ENCODE results near the gene PPARG.
"Not testable (repeated sequence)": the region's sequence is repeated elsewhere in the genome, so short reads cannot be mapped to it uniquely, and the experiment has no call there.

The PPARG gene

GRCh38 chr3:12383218-12383617, 94.3 kb downstream of the PPARG start:
- no peak for DNase-seq

GRCh38 chr3:12384451-12385233, 95.8 kb downstream of the PPARG start:
- no peak for DNase-seq

GRCh38 chr3:12386514-12387291, 97.8 kb downstream of the PPARG start:
- not testable (repeated sequence) for DNase-seq

DNA sequence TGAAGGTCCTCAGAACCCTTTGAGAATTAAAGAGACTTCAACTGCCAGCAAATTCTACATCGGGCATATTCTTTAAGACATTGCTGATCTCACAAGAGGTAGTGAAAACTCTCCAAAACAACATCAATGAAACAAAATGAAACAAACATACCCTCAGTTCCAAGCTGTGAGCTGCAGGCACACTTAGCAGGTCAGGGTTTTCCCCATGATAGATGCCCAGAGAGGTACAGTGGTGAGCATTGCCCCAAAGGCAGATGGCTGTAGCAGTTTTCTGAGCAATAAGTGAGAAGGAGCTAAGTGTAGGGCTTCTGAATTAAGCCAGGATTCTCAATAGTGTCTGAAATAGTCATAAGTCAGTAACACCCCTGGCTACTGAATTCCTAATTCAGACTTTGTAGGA, 99.3 kb downstream of the PPARG start:
- no peak for DNase-seq

GRCh38 chr3:12392101-12392878, 103.4 kb downstream of the PPARG start:
- DNase-seq, result no peak

DNA sequence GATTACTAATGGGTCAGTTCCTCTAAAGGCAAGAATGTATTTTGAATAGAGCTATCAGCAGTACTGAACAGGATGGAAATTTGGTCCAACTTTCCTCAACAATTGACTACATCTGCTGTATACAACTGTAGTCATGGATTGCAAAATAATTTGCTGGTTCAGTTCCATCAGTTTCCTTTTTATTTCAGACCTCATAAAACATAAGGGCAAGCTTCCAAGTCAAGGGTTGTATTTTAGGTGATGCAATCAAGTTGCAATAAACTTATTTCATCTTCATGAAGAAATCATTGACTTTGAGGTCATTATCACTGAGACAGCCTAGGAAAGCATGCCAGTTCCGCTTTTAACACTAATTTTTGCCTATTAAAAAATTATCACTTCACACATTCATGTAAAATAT, 105.0 kb downstream of the PPARG start:
- peak; percentile 86 to 98 for DNase-seq

DNA sequence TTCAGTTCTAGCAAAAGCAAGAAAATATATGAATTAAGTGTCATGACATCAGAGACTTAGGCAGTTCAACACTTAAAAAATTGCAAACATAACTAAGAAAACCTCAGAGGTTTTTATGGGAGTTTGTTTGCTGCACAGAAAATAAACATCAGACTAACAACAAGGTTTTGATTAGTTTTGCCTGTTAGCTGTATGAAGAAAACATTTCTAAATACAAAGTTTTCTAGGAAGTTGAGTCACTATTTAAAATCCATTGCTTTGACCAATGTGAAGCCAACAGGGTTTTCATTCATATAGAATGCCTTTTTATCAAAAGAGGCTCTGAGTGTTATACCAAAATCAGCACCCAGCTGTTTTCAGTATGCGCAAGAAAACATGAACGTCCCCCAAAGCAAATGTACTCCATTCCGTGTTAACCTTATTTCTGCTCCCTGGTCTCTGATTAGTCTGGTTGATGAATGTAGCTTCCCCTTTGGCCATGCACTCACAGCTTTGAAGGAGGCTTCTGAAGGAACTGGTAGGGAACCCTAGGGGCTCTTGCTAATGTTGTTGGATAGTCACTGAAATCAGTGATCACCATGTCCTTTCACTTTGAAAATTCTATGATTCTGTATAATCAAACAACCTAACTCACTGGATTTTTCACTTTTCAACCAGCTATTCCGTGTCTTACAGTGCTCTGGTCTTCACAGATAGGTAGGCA, 105.8 kb downstream of the PPARG start:
- peak; percentile 48 to 56 for DNase-seq

GRCh38 chr3:12395349-12396012, 106.6 kb downstream of the PPARG start:
- peak; percentile 27 to 36 for DNase-seq

DNA sequence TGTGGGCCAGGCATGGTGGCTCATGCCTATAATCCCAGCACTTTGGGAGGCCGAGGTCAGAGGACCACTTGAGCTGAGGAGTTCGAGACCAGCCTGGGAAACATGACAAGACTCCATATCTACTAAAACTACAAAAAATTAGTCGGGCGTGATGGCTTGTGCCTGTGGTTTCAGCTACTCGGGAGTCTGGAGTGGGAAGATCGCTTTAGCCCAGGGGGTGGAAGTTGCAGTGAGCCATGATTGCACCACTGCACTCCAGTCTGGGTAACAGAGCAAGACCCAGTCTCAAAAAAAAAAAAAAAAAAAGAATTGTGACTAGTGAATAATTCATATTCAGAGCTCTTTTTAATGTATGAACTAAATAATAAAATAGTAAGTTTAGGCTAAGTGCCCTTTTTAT, 107.6 kb downstream of the PPARG start:
- DNase-seq, result peak; percentile 48 to 76

DNA sequence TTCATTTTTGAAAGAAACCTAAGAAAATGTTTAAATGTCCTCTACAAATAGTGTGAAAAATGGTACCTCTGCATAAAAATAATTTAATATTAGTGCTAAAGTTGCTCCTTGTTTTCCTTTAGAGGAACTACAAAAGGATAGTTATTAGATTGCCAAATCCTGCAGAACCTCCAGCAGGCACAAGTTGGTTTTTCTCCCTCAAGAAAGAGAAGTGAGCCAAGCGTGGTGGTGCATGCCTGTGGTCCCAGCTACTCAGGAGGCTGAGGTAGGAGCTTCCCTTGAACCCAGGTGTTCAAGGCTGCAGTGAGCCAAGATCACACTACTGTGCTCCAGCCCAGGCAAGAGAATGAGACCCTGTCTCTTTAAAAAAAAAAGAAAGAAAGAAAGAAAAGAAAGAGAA, 110.4 kb downstream of the PPARG start:
- peak; percentile 67 to 70 for DNase-seq

DNA sequence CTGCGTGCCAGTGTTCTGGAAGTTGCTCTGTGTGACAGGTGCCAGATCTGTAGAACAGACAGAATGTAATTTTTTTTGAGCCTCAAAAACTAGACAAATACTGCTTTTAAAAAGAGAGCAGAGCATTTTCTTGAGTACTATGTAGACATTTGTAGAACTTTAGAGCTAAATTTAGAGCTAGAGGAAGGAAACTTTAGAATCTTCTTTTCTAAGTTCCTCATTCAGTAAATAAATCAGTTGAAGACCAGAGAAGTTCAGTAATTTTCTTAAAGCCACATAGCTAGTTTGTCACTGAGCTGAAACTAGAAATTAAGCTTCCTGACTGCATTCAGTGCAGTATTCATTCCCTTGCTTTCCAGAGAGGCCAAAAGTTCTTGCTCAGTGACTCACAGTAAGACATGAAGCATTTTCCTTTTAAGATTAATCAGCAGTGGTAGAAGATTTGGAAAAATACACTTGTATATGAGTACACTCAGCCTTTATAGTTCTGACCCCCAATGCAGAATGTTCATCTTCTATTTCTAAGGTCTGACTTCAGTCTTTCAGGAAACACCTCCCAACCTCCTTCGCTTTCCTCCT, 111.8 kb downstream of the PPARG start:
- DNase-seq, result peak in 1 of 2 donors; percentile 64

DNA sequence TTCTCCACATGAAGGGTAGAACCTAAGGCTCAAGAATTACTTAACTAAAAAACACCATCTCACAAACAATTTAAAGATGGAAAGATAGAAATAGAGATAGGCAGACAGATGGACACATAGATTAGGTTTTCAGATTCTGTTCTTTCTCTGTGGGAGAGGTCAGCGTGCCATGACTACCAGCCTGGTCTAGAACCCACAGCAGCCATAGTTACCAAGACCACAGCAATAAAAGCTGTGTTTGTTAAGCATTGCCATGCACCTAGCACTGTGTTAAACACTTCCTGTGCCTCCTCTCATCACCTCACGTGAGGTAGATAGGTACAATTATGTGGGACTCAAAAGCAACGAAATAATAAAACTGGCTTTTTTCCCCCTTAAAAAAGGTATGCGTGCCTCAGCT, 112.3 kb downstream of the PPARG start:
- no peak for DNase-seq

- DNase-seq, result peak; percentile 97 to 99
These were observed 116.8 kb downstream of the PPARG start for GRCh38 chr3:12405432-12406272.

GRCh38 chr3:12408984-12409683, 120.3 kb downstream of the PPARG start:
- no peak for DNase-seq

DNA sequence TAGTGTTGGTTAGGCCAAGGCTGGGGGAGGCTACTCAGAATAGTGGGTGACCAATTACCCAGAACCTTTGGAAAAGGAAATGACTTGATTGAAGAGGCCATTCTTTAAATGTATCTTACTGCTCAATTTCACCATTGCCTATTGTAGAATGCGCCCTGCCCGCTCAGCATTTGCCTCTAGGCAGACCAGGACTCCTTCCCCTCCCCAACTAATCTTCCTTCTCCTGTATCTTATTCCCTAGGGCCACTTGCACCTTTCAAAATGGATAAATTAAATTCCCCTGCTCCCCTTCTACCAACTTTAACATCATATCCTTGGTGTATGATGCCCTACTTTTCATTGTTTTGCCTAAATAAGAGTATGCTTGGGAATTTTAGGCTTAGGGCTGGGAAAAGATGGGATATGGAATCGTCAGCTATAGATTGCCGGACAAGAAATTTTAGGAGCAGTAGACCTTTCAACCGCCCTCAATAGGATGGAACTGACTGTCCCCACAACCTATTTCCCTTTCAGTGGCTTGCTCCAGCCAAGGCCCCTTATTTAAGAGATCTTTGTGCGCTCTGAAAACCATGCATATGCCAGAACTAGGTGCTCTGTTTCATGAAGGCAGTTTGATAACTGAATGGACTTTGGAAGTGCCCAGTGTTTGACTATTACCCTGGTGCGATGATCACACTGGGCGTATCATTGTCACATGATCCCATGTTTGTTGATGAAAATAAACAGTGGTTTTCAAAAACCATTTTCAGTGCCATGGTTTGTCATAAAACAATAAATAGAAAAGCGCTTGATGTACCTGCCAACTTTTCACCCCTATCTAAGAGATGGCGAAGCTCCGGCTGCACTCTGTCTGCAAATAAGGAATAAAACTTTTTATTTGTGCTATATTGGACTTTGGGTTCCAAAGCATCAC, 121.1 kb downstream of the PPARG start:
- DNase-seq, result peak in 1 of 2 donors; percentile 39

GRCh38 chr3:12413721-12414255, 124.9 kb downstream of the PPARG start:
- DNase-seq, result peak; percentile 42 to 62

DNA sequence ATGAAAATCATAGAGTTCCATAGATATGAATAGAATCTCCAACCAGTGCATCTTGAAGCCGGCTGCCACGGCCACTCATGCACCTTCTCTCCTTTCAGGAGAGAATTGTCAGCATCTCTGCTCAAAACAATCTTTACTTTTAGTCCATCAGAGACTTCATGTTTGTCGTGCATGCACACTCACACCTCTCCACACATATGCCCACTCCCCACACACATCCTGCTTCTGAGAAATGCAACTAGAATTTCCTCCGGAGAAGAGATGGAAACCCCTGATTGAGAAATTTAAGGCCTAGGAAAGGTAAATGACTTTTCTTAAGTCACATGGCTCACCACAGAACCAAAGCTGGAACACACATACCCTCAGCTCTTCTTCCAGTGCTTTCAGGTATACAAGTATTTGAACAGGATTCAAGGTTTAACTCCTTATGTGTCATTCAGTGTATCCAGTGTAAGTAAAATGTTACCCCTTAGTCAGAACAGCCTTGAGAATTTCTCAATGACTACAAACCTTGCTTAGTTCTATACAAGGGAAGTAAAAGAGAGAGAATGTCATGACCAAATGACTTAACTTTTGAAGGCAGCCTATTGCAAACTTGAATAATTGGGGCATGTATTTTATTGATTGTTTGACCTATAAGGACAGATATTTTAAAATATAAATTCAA, 126.3 kb downstream of the PPARG start:
- DNase-seq, result peak; percentile 27 to 55

- DNase-seq, result no peak
These were observed 127.9 kb downstream of the PPARG start for GRCh38 chr3:12416731-12417130.
